ENCODE data around the gene GNG4.

DNA sequence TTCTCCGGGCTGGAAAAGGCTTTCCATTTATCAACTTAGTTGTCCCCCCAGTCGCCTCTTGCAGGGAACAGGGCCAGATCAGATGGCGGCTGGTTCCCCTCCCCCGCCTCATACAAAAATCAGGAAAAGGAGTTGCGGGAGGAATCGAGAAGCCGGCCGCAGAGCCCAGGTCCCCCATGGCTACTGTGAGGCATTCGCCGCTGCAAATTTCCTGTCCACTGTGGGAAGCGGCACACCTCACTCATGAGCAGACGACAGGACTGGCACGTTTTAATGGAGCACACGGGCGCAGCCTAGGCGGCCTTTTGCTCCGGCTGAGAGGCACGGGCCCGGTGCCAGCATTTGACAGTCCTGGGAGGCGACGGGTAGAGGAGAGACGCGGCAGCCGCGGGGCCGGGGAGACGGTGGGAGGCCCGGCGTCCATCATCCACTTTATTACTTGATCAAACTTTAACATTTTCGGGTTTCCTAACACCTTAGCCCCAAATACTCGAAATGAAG is 1.1 kb downstream of the GNG4 start:
- TF ChIP-seq FOS (IDR thresholded peaks at IDR 0.05; ENCODE audit: low read depth, low read length) (no peak), POLR2A (IDR thresholded peaks at IDR 0.05; ENCODE audit: low read depth, low read length) (no peak), RFX5 (IDR thresholded peaks at IDR 0.05; ENCODE audit: low read depth, low read length) (no peak), MXI1 (IDR thresholded peaks at IDR 0.05; ENCODE audit: borderline replicate concordance, low read depth, low read length) (no peak), RAD21 (IDR thresholded peaks at IDR 0.05; ENCODE audit: low read length) (no peak), NFE2L2 (IDR thresholded peaks at IDR 0.05; ENCODE audit: low read depth, low read length) (no peak)
- TF ChIP-seq, protein P1, sequence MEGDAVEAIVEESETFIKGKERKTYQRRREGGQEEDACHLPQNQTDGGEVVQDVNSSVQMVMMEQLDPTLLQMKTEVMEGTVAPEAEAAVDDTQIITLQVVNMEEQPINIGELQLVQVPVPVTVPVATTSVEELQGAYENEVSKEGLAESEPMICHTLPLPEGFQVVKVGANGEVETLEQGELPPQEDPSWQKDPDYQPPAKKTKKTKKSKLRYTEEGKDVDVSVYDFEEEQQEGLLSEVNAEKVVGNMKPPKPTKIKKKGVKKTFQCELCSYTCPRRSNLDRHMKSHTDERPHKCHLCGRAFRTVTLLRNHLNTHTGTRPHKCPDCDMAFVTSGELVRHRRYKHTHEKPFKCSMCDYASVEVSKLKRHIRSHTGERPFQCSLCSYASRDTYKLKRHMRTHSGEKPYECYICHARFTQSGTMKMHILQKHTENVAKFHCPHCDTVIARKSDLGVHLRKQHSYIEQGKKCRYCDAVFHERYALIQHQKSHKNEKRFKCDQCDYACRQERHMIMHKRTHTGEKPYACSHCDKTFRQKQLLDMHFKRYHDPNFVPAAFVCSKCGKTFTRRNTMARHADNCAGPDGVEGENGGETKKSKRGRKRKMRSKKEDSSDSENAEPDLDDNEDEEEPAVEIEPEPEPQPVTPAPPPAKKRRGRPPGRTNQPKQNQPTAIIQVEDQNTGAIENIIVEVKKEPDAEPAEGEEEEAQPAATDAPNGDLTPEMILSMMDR (conservative IDR thresholded peaks at IDR 0.05; ENCODE audit: low read depth, low read length), result no peak
